HepG2 (cell line): ENCODE data around the gene GSTM2. TPM values are rescaled to one million over a fixed set of nuclear protein-coding genes. Genes with fewer than 3 reads are reported as not detected.

Source experiments
- CEBPB ChIP-seq: IDR thresholded peaks from 2 replicates; pipeline ENCODE4 v1.6.1; 2011; ENCODE audit warnings: low read depth, low read length, improper control_type of control experiment, borderline replicate concordance
- ERF ChIP-seq: IDR thresholded peaks from 2 replicates; pipeline ENCODE4 v1.6.1; 2018; ENCODE audit warnings: missing biosample characterization, missing genetic modification reagents
- GPN1 ChIP-seq: sonication (generic); formaldehyde crosslinking; IDR thresholded peaks from 2 replicates; pipeline ENCODE4 v1.5.1; 2020; ENCODE audit warnings: missing genetic modification reagents, borderline replicate concordance
- ZFP91 ChIP-seq: sonication (generic); formaldehyde crosslinking; IDR thresholded peaks from 2 replicates; pipeline ENCODE4 v1.9.0; 2022; ENCODE audit warnings: missing genetic modification reagents, mild to moderate bottlenecking, borderline replicate concordance
- ZFYVE20 ChIP-seq: sonication (generic); formaldehyde crosslinking; IDR thresholded peaks from 2 replicates; pipeline ENCODE4 v1.8.0; 2023; ENCODE audit warnings: low read depth, mild to moderate bottlenecking, moderate library complexity, missing genetic modification reagents, borderline replicate concordance
- ZNF557 ChIP-seq: sonication (generic); formaldehyde crosslinking; IDR thresholded peaks from 2 replicates; pipeline ENCODE4 v1.4.0; 2020; ENCODE audit warnings: missing genetic modification reagents
- ZNF646 ChIP-seq: sonication (generic); formaldehyde crosslinking; IDR thresholded peaks from 2 replicates; pipeline ENCODE4 v1.9.0; 2021; ENCODE audit warnings: mild to moderate bottlenecking, missing genetic modification reagents
- ZNF768 ChIP-seq: sonication (generic); formaldehyde crosslinking; IDR thresholded peaks from 2 replicates; pipeline ENCODE4 v1.4.0; 2020; ENCODE audit warnings: missing genetic modification reagents
- polyA plus RNA-seq, 8 experiments: library from polyadenylated mRNA; depleted of rRNA in 3 of 8; stranded (reverse) in 7 of 8; unstranded in 1 of 8; fragments of >200 nt; fragmentation: Illumina TruSeq in 4 of 8; extraction: Trizol in 4 of 8; gene quantifications; 2 replicates each; pipeline versions ENCODE4 v1.2.1 to v1.2.3, GENCODE V29; 2011 to 2016; ENCODE audit warnings: low read depth in 4 of 8, missing spikeins in 1 of 8, mixed read lengths in 1 of 8; ENCODE audit not compliant: insufficient read depth in 1 of 8
- total RNA-seq, 5 experiments: library from RNA; depleted of rRNA; stranded (reverse); fragments of >200 nt; fragmentation: Illumina TruSeq; extraction: Trizol; gene quantifications; 2 replicates each; pipeline ENCODE4 v1.2.3, GENCODE V29; 2016; ENCODE audit warnings: low read depth in 1 of 5
- TF ChIP-seq, protein P1 (sequence below): IDR thresholded peaks from 2 replicates; pipeline ENCODE4 v1.6.1; 2016; ENCODE audit warnings: low read depth, missing genetic modification reagents, missing compliant biosample characterization
- TF ChIP-seq, protein P2 (sequence below): sonication (generic); formaldehyde crosslinking; conservative IDR thresholded peaks from 2 replicates; pipeline ENCODE4 v1.8.0; 2022; ENCODE audit warnings: missing genetic modification reagents

Gene GSTM2
- total and polyA plus RNA-seq, 2 of the 13 experiments (the other 11 are each of a cell fraction or from before 2014, with no cell fraction given): 7.0 to 15.0 TPM

DNA sequence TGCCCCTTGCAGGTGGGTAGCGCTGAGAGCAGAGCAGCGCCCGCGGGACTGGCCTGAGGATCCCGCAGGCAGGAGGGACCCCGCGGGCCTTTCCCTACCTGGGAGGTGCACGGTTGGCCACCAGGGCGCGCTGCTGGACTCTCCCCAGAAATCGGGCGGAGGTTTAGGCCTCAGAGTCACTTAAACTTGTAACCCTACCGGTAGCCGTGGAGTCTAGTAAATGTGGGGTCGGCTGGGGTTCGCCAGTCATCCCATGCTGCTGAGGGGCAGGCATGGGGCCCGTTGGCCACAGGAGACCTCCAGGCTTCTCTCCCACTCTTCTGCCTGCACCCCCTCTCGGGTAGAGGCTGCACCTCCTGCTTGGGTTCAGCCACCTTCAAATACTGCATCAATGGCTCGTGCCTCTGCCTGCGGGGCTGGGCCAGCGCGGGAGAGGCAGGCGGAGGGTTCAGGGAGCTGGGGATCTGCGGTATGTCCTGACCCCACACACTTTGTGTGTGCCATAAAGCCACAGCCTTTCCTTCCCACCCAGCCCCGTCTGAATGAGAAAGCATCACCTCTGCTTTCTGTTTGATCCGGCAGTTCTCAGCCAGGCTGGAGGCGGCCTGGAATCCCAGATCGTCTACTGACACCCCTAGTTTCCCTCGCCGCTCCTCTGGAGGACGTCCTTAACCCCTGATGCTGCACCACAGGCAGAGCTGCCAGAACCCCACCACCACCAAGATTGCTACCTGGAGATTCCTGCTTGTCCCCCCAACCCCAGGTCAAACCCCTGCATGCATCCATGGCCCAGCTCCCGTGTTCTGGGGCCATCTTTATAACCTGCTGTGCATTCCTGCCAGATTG lies 24.2 kb upstream of the GSTM2 start (continued):
- TF ChIP-seq, protein P1, sequence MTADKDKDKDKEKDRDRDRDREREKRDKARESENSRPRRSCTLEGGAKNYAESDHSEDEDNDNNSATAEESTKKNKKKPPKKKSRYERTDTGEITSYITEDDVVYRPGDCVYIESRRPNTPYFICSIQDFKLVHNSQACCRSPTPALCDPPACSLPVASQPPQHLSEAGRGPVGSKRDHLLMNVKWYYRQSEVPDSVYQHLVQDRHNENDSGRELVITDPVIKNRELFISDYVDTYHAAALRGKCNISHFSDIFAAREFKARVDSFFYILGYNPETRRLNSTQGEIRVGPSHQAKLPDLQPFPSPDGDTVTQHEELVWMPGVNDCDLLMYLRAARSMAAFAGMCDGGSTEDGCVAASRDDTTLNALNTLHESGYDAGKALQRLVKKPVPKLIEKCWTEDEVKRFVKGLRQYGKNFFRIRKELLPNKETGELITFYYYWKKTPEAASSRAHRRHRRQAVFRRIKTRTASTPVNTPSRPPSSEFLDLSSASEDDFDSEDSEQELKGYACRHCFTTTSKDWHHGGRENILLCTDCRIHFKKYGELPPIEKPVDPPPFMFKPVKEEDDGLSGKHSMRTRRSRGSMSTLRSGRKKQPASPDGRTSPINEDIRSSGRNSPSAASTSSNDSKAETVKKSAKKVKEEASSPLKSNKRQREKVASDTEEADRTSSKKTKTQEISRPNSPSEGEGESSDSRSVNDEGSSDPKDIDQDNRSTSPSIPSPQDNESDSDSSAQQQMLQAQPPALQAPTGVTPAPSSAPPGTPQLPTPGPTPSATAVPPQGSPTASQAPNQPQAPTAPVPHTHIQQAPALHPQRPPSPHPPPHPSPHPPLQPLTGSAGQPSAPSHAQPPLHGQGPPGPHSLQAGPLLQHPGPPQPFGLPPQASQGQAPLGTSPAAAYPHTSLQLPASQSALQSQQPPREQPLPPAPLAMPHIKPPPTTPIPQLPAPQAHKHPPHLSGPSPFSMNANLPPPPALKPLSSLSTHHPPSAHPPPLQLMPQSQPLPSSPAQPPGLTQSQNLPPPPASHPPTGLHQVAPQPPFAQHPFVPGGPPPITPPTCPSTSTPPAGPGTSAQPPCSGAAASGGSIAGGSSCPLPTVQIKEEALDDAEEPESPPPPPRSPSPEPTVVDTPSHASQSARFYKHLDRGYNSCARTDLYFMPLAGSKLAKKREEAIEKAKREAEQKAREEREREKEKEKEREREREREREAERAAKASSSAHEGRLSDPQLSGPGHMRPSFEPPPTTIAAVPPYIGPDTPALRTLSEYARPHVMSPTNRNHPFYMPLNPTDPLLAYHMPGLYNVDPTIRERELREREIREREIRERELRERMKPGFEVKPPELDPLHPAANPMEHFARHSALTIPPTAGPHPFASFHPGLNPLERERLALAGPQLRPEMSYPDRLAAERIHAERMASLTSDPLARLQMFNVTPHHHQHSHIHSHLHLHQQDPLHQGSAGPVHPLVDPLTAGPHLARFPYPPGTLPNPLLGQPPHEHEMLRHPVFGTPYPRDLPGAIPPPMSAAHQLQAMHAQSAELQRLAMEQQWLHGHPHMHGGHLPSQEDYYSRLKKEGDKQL: no peak
- TF ChIP-seq ZNF768 (CRISPR knock-in tag) (no peak), CEBPB (no peak), ERF (0 out of 2 replicates have a peak, but pooled peaks have one; percentile 28), ZNF646 (no peak), ZNF557 (no peak), ZFP91 (CRISPR knock-in tag) (peak; percentile 35; the same call in 1 of the 2 replicates), ZFYVE20 (CRISPR knock-in tag) (no peak), GPN1 (CRISPR knock-in tag) (no peak)
- TF ChIP-seq, protein P2, sequence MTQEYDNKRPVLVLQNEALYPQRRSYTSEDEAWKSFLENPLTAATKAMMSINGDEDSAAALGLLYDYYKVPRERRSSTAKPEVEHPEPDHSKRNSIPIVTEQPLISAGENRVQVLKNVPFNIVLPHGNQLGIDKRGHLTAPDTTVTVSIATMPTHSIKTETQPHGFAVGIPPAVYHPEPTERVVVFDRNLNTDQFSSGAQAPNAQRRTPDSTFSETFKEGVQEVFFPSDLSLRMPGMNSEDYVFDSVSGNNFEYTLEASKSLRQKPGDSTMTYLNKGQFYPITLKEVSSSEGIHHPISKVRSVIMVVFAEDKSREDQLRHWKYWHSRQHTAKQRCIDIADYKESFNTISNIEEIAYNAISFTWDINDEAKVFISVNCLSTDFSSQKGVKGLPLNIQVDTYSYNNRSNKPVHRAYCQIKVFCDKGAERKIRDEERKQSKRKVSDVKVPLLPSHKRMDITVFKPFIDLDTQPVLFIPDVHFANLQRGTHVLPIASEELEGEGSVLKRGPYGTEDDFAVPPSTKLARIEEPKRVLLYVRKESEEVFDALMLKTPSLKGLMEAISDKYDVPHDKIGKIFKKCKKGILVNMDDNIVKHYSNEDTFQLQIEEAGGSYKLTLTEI (CRISPR knock-in tag): no peak
